Right lobe of liver (tissue), 4 donors: ENCODE results near the gene ELF1.

Source experiments
- CTCF ChIP-seq, 4 donors: fragments of 200-600 bp in 3 of 4; fragments of 450-650 bp in 1 of 4; IDR thresholded peaks; one replicate each; pipeline versions ENCODE4 v1.5.1 to v1.8.0; 2016 to 2022; ENCODE audit warnings: antibody characterized with exemption in 4 of 4, mild to moderate bottlenecking in 2 of 4
- POLR2A ChIP-seq: fragments of 450-650 bp; IDR thresholded peaks from one replicate; pipeline ENCODE4 v1.6.1; 2017; ENCODE audit warnings: antibody characterized with exemption, mild to moderate bottlenecking
- donor health status: DM: no; HTN: no; CAD: no.
- donor health status: DM: no; HTN: no; CAD: no.
- donor health status: DM: no; HTN: yes; CAD: no.

GRCh38 chr13:40886017-40886416 is 133.1 kb downstream of the ELF1 start:
- TF ChIP-seq POLR2A = no peak
- no peak for TF ChIP-seq CTCF (IDR thresholded peaks at IDR 0.05)
